ENCODE measurements around the gene KLK1.

Gene KLK1

DNA sequence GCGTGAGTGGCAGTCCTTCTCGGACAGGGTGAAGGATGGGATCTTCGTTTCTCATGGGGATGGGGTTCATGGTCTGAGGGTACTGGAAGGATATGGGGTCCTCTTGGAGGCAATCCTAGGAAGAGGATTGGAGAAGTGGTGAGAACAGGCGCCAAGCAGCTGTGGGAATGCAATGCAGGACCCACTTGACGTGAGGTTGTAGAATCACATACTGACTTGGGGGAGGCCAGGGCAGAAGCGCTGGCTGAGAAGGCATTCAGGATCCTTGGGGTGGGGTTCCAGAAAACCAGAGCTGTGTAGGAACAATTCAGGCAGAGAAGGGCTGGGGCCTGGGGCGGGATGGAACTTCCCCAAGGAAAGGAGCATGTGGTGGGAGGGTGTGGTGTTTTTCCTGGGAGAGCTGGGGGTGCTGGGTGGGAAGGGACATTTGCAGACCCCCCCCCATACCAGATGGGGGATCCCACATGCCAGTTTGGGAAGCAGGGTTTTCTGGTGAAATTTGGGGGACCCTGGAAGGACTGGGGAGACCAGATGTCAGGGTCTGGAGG lies 852 bp downstream of the KLK1 start:
- no peak overlapping the region for H3K27ac ChIP-seq (ENCODE audit: low read depth, low read length)
- H2AFZ ChIP-seq (ENCODE audit: low read length, unreplicated experiment) = no peak overlapping the region
- H3K4me1 ChIP-seq (ENCODE audit: control insufficient read depth, insufficient read depth, low read length, unreplicated experiment) = no peaks in the 10 kb centered on the region
- H3K79me2 ChIP-seq (ENCODE audit: control insufficient read depth, insufficient read depth, low read length, unreplicated experiment) = no peaks in the 10 kb centered on the region
- H3K36me3 ChIP-seq (ENCODE audit: insufficient read depth, low read length) = no peaks in the 10 kb centered on the region
- peaks cover 61% of the 10 kb centered on the region for H3K27me3 ChIP-seq (ENCODE audit: insufficient read depth, low read length)
- no peak overlapping the region for H3K4me3 ChIP-seq (ENCODE audit: low read depth, low read length)

DNA sequence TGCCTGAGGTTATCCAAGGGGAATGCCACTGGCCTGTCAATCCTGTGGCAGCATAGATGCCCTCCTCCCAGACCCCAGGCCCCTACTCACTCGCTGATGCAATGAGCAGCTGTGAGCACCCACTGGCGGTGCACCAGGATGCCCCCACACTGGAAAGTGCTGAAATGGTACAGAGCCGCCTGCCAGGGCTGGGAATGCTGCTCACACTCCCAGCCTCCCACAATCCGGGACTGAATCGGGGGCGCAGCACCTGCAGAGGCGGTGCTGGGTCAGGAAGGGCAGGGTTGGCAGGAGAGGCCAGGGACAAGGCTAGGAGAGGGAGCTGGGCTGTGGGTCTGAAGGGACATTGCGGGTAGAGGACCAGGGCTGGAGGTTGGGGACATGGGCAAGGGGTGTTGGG lies 2.0 kb downstream of the KLK1 start:
- H3K4me1 ChIP-seq (ENCODE audit: control insufficient read depth, insufficient read depth, low read length, unreplicated experiment) = no peaks in the 10 kb centered on the region

DNA sequence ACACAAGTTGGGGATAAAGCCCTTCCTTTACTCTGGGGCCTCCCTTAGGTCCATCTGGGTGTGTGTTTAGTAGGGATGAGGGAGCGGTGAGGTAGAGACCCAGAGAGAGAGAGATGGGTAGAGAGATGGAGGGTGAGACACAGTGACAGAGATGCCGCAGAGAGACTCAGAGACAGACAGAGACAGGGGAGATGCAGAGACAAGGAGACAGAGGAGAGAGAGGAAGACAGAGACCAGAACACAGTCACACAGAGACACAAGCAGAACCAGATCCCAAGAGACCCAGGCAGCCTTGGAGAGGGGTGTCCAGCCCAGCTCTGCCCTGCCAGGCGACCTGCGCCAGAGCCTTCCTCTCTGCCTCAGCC lies 2.4 kb downstream of the KLK1 start:
- Histone ChIP-seq H3K4me3 (ENCODE audit: low read depth, low read length) (no peak overlapping the region), H2AFZ (ENCODE audit: low read length, unreplicated experiment) (no peak overlapping the region), H3K4me1 (ENCODE audit: control insufficient read depth, insufficient read depth, low read length, unreplicated experiment) (no peaks in the 10 kb centered on the region), H3K36me3 (ENCODE audit: insufficient read depth, low read length) (no peaks in the 10 kb centered on the region), H3K27me3 (ENCODE audit: insufficient read depth, low read length) (peaks cover 63% of the 10 kb centered on the region), H3K27ac (ENCODE audit: low read depth, low read length) (no peak overlapping the region), H3K79me2 (ENCODE audit: control insufficient read depth, insufficient read depth, low read length, unreplicated experiment) (no peaks in the 10 kb centered on the region)

More for the DNA sequence above, 2.0 kb downstream of the KLK1 start:
- H3K79me2 ChIP-seq (ENCODE audit: control insufficient read depth, insufficient read depth, low read length, unreplicated experiment) = no peaks in the 10 kb centered on the region
- H2AFZ ChIP-seq (ENCODE audit: low read length, unreplicated experiment) = no peak overlapping the region
- peaks cover 61% of the 10 kb centered on the region for H3K27me3 ChIP-seq (ENCODE audit: insufficient read depth, low read length)
- H3K36me3 ChIP-seq (ENCODE audit: insufficient read depth, low read length) = no peaks in the 10 kb centered on the region
- H3K4me3 ChIP-seq (ENCODE audit: low read depth, low read length) = no peak overlapping the region
- H3K27ac ChIP-seq (ENCODE audit: low read depth, low read length) = no peak overlapping the region

DNA sequence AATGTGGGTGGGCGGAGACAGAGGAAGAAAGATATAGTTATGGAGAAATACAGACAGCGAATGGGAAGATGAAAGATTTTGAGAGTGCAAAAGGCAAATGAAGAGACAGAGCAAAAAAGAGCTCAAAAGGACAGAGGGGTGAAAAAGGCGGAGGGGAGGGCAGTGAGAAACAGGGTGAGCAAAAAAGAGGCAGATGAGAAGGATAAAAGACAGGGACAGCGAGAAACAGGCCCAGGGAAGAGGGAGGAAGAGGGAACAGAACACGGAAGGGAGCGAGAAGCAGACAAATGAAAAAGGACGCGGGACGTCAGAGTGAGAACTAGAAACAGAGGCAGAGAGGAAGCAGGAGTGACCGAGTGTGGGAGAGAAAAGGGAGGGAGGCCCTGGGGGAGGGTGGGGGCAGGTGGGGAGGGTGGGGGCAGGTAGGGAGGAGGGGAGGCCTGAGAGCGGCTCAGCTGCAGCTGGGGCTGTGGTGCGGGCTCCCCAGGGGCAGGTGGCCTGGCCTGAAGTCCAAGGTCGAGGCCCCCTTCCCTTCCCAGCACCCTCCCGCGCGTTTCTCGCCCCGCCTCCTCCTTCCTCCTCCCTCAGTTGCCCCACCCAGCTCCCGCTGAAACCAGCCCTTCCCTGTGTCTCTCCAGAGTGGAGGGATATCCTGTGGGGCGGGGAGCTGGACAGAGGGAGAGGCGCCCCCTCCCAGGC lies 2.9 kb downstream of the KLK1 start:
- Histone ChIP-seq H3K79me2 (ENCODE audit: control insufficient read depth, insufficient read depth, low read length, unreplicated experiment) (no peaks in the 10 kb centered on the region), H3K36me3 (ENCODE audit: insufficient read depth, low read length) (no peaks in the 10 kb centered on the region), H3K27me3 (ENCODE audit: insufficient read depth, low read length) (peaks cover 63% of the 10 kb centered on the region), H3K4me1 (ENCODE audit: control insufficient read depth, insufficient read depth, low read length, unreplicated experiment) (no peaks in the 10 kb centered on the region), H2AFZ (ENCODE audit: low read length, unreplicated experiment) (no peak overlapping the region), H3K27ac (ENCODE audit: low read depth, low read length) (no peak overlapping the region), H3K4me3 (ENCODE audit: low read depth, low read length) (peak overlapping the region; percentile 16; the same call in 1 of the 2 replicates)

DNA sequence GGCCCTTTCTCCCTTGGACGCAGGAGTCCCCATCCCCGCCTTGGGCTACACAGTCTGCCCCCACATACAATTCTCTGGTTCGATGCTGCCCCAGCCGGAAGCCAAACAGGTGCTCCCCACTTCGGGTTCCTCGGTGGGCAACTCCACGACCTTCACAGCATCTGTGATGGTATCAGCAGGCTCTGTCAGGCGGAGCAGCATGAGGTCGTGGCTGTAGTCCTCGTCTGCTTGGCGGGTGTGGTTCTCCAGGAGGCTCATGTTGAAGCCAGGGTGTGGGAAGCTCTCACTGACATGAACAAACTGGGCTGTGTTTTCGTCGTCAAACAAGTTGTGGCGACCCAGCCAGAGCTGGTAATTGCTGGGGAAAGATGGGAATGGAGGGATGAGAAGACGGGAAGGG lies 3.5 kb downstream of the KLK1 start:
- H3K27ac ChIP-seq (ENCODE audit: low read depth, low read length) = no peak overlapping the region
- no peaks in the 10 kb centered on the region for H3K4me1 ChIP-seq (ENCODE audit: control insufficient read depth, insufficient read depth, low read length, unreplicated experiment)
- H3K36me3 ChIP-seq (ENCODE audit: insufficient read depth, low read length) = no peaks in the 10 kb centered on the region
- H3K79me2 ChIP-seq (ENCODE audit: control insufficient read depth, insufficient read depth, low read length, unreplicated experiment) = no peaks in the 10 kb centered on the region
- H3K4me3 ChIP-seq (ENCODE audit: low read depth, low read length) = peak overlapping the region; percentile 16; the same call in 1 of the 2 replicates
- peaks cover 63% of the 10 kb centered on the region for H3K27me3 ChIP-seq (ENCODE audit: insufficient read depth, low read length)
- no peak overlapping the region for H2AFZ ChIP-seq (ENCODE audit: low read length, unreplicated experiment)

DNA sequence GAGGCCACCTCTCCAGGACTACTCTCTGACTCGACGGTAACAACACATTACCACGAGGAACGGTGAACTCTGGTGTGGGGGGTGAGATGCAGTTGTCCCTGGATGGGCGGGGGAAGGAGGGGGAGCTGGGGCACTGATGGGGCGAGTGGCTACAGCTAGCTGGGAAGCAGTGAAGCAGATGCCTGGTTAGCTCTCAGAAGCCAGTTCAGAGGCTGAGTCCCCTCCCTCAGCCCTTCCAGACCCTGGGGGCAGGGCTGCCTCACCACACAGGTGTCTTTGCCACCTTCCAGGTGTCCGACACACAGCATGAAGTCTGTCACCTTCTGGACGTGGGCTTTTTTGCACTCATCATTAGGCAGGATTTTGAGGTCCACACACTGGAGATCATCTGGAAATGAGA lies 4.0 kb downstream of the KLK1 start:
- Histone ChIP-seq H3K4me3 (ENCODE audit: low read depth, low read length) (no peak overlapping the region), H2AFZ (ENCODE audit: low read length, unreplicated experiment) (no peak overlapping the region), H3K27me3 (ENCODE audit: insufficient read depth, low read length) (peaks cover 68% of the 10 kb centered on the region), H3K4me1 (ENCODE audit: control insufficient read depth, insufficient read depth, low read length, unreplicated experiment) (no peaks in the 10 kb centered on the region), H3K79me2 (ENCODE audit: control insufficient read depth, insufficient read depth, low read length, unreplicated experiment) (no peaks in the 10 kb centered on the region), H3K27ac (ENCODE audit: low read depth, low read length) (no peak overlapping the region), H3K36me3 (ENCODE audit: insufficient read depth, low read length) (no peaks in the 10 kb centered on the region)

DNA sequence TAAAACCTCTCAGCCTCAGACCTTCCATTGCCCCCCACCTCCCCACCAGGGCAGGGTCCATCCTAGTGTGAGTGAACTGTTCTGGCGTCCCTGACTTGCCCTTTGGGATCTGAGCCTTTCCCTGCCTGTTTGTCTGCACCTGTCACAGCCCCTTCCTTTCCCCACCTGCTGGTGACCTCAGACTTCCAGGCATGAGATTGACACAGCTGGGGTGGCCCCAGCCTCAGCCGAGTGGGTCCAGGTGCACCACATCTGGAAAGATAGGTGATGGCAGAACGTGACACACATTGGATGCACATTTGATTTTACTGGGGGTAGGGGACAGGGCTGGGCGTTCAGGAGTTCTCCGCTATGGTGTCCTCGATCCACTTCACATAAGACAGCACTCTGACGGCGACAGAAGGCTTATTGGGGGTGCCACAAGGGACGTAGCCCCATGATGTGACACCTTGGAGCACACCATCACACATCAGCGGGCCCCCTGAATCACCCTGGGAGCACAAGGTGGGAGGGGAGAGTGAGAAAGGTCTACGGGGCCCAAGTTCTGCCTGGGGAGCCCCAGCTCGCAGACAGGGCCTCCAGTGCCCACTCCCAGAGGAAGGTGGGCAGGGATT lies 4.6 kb downstream of the KLK1 start:
- no peak overlapping the region for H3K27ac ChIP-seq (ENCODE audit: low read depth, low read length)
- H3K36me3 ChIP-seq (ENCODE audit: insufficient read depth, low read length) = no peaks in the 10 kb centered on the region
- H3K4me1 ChIP-seq (ENCODE audit: control insufficient read depth, insufficient read depth, low read length, unreplicated experiment) = no peaks in the 10 kb centered on the region
- no peak overlapping the region for H2AFZ ChIP-seq (ENCODE audit: low read length, unreplicated experiment)
- H3K4me3 ChIP-seq (ENCODE audit: low read depth, low read length) = no peak overlapping the region
- peaks cover 69% of the 10 kb centered on the region for H3K27me3 ChIP-seq (ENCODE audit: insufficient read depth, low read length)
- no peaks in the 10 kb centered on the region for H3K79me2 ChIP-seq (ENCODE audit: control insufficient read depth, insufficient read depth, low read length, unreplicated experiment)

DNA sequence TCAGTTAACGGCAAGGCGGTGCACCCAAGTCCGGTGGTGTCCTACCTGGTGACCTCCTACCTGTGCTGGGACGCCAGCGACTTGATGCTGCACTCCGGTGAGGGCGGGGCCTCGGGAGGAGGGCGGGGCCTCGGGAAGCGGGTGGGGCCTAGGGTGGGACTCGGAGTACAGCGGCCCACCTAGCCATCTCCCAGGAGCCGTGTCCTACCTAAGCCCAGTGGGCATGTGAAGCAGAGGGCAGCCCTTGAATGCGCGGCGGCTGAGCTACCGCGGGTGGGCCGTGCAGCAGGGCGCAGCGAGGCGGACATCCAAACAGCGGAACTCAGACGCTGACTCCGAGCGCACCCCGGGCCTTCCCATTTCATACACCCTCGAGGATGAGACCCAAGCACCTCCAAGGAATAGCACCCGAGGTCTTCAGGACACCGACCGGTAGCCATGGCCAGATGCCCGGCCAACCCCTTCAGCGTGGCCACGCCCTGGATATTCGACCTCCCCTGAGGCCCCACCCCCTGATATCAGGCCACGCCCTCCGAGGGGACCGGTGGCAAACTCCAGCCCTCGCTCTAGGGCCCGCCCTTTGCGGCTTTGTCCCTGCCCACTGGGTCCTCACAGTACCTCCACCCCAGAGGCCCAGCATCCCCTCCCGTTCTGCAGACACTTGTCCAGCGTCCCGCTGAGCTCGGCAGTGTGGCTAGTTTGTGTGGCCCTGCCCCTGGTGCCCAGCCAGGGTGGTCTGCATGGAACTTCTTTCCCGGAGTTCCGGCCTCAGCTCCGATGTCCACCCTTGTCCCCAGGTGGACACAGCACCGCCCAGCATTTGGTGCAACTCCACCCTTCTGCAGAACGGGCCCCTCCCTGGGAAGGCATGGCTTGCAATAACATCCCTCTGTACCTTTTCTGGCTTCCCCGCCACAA lies 5.4 kb downstream of the KLK1 start:
- no peaks in the 10 kb centered on the region for H3K4me1 ChIP-seq (ENCODE audit: control insufficient read depth, insufficient read depth, low read length, unreplicated experiment)
- peak overlapping the region; percentile 75 for H3K4me3 ChIP-seq (ENCODE audit: low read depth, low read length)
- peaks cover 69% of the 10 kb centered on the region for H3K27me3 ChIP-seq (ENCODE audit: insufficient read depth, low read length)
- no peaks in the 10 kb centered on the region for H3K36me3 ChIP-seq (ENCODE audit: insufficient read depth, low read length)
- H2AFZ ChIP-seq (ENCODE audit: low read length, unreplicated experiment) = peak overlapping the region; percentile 81
- H3K27ac ChIP-seq (ENCODE audit: low read depth, low read length) = no peak overlapping the region
- H3K79me2 ChIP-seq (ENCODE audit: control insufficient read depth, insufficient read depth, low read length, unreplicated experiment) = no peaks in the 10 kb centered on the region

DNA sequence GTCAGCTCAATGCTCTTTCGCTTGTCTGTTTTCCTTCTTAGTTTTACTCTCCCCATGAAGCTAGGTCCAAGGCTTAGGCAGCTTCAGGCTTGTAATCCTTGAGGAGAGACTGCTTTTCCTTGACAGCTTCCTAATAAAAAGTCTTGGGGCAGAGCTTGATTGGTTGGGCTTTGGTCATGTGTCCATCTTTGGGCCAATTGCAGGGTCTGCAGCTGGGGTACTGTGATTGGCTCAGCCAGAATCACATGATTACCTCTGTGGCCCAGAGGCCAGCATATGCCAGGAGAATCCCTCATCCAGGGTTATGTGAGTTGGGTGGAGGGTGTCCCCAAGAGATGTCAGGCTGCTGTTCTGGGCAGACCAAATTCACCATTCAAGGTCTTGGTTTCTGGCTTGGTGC lies 8.1 kb downstream of the KLK1 start:
- no peak overlapping the region for H2AFZ ChIP-seq (ENCODE audit: low read length, unreplicated experiment)

DNA sequence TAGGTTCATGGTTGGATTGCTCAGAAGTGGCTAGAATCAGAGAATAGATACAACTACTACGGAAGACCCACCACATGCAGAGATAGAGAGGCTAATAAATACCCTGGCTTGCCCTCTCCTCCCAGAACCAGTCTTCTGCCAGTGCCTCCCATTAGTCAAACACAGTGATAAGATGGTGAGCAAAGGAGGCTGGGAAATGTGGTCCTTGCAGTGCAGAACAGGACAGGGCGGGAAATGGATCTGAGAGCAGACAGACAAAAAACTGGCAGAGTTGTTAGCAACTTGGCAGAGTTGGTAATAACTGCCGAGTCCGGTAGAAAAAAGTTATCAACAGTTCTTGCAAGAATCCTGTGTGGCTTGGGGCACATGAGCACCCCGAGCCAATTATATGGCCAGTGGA lies 8.7 kb downstream of the KLK1 start:
- H3K27me3 ChIP-seq (ENCODE audit: insufficient read depth, low read length) = peaks cover 40% of the 10 kb centered on the region
- no peaks in the 10 kb centered on the region for H3K79me2 ChIP-seq (ENCODE audit: control insufficient read depth, insufficient read depth, low read length, unreplicated experiment)
- no peaks in the 10 kb centered on the region for H3K4me1 ChIP-seq (ENCODE audit: control insufficient read depth, insufficient read depth, low read length, unreplicated experiment)
- H2AFZ ChIP-seq (ENCODE audit: low read length, unreplicated experiment) = no peak overlapping the region
- no peak overlapping the region for H3K4me3 ChIP-seq (ENCODE audit: low read depth, low read length)
- H3K36me3 ChIP-seq (ENCODE audit: insufficient read depth, low read length) = no peaks in the 10 kb centered on the region
- no peak overlapping the region for H3K27ac ChIP-seq (ENCODE audit: low read depth, low read length)

More for the DNA sequence above, 8.1 kb downstream of the KLK1 start:
- Histone ChIP-seq H3K4me1 (ENCODE audit: control insufficient read depth, insufficient read depth, low read length, unreplicated experiment) (no peaks in the 10 kb centered on the region), H3K36me3 (ENCODE audit: insufficient read depth, low read length) (no peaks in the 10 kb centered on the region), H3K4me3 (ENCODE audit: low read depth, low read length) (no peak overlapping the region), H3K79me2 (ENCODE audit: control insufficient read depth, insufficient read depth, low read length, unreplicated experiment) (no peaks in the 10 kb centered on the region), H3K27me3 (ENCODE audit: insufficient read depth, low read length) (peaks cover 45% of the 10 kb centered on the region), H3K27ac (ENCODE audit: low read depth, low read length) (no peak overlapping the region)
